ENCODE measurements around the gene PKIG.

The PKIG gene

DNA sequence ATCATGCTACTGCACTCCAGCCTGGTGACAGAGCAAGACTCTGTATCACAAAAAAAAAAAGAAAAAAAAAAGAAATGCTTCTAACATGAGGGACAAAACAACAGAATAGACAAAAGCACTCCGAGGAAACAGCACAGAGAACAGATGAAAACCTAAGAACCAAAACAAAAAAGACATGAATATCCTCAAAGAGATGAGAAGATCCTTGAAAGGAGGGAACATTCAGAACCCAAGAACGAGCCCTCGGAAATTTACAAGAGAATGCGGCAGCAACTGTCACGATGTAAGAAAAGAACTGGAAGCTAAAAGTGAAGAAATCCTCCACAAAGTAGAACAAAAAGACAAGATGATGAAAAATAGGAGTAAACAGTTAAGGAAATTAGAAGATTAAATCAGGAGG is 47.9 kb downstream of the PKIG start:
- FAIRE-seq: no peak
- DNase-seq (ENCODE audit: insufficient read length, low spot score): no peak
- TF ChIP-seq PAX5 (IDR thresholded peaks at IDR 0.05; ENCODE audit: insufficient read depth, low read length, severe bottlenecking) (no peak), SPI1 (IDR thresholded peaks at IDR 0.05; ENCODE audit: low read depth, low read length) (no peak), TAF1 (IDR thresholded peaks at IDR 0.05; ENCODE audit: low read depth, low read length) (no peak), POLR2A (IDR thresholded peaks at IDR 0.05; ENCODE audit: low read depth, low read length) (no peak), POLR2AphosphoS5 (IDR thresholded peaks at IDR 0.05; ENCODE audit: low read depth, low read length) (no peak), POU2F2 (IDR thresholded peaks at IDR 0.05; ENCODE audit: low read depth, low read length) (no peak)

GRCh38 chr20:44632103-44632752 is 49.8 kb downstream of the PKIG start:
- FAIRE-seq (no peak), DNase-seq (ENCODE audit: insufficient read length, low spot score) (no peak)
- no peak for TF ChIP-seq POLR2AphosphoS5 (IDR thresholded peaks at IDR 0.05; ENCODE audit: low read depth, low read length)
- no peak for TF ChIP-seq POU2F2 (IDR thresholded peaks at IDR 0.05; ENCODE audit: low read depth, low read length)
- no peak for TF ChIP-seq POLR2A (IDR thresholded peaks at IDR 0.05; ENCODE audit: low read depth, low read length)
- no peak for TF ChIP-seq PAX5 (IDR thresholded peaks at IDR 0.05; ENCODE audit: insufficient read depth, low read length, severe bottlenecking)
- TF ChIP-seq TAF1 (IDR thresholded peaks at IDR 0.05; ENCODE audit: low read depth, low read length): no peak
- TF ChIP-seq SPI1 (IDR thresholded peaks at IDR 0.05; ENCODE audit: low read depth, low read length): no peak

GRCh38 chr20:44633187-44633810 is 50.9 kb downstream of the PKIG start:
- TF ChIP-seq POLR2A (IDR thresholded peaks at IDR 0.05; ENCODE audit: low read depth, low read length) (no peak), POU2F2 (IDR thresholded peaks at IDR 0.05; ENCODE audit: low read depth, low read length) (no peak), SPI1 (IDR thresholded peaks at IDR 0.05; ENCODE audit: low read depth, low read length) (no peak), PAX5 (IDR thresholded peaks at IDR 0.05; ENCODE audit: insufficient read depth, low read length, severe bottlenecking) (no peak), POLR2AphosphoS5 (IDR thresholded peaks at IDR 0.05; ENCODE audit: low read depth, low read length) (no peak), TAF1 (IDR thresholded peaks at IDR 0.05; ENCODE audit: low read depth, low read length) (no peak)
- DNase-seq (ENCODE audit: insufficient read length, low spot score): no peak
- FAIRE-seq: no peak

- TF ChIP-seq POU2F2 (IDR thresholded peaks at IDR 0.05; ENCODE audit: low read depth, low read length) (no peak), SPI1 (IDR thresholded peaks at IDR 0.05; ENCODE audit: low read depth, low read length) (no peak), POLR2A (IDR thresholded peaks at IDR 0.05; ENCODE audit: low read depth, low read length) (no peak), TAF1 (IDR thresholded peaks at IDR 0.05; ENCODE audit: low read depth, low read length) (no peak)
- FAIRE-seq: no peak
Observed at GRCh38 chr20:44633872-44634600, 51.7 kb downstream of the PKIG start.

DNA sequence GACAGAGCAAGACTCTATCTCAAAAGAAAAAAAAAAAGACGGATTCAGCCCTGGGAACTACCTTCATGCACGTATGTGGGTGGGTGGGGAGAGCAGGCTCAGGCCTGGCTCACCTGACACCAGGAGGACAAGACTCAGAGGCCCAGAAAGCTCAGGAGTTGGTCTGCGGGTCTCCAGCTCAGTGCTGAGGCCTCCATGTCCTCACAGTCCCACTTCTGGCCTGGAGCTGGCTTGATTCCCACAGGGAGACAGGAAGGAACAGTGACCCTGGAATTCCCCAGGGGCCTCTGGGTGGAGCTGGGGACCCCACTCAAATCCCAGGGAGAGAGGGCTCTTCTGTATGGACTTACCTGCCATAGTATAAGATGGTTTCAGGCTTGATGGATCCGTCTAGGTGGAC is 53.5 kb downstream of the PKIG start:
- DNase-seq (ENCODE audit: insufficient read length, low spot score) (no peak), FAIRE-seq (no peak)
- TF ChIP-seq POLR2AphosphoS5 (IDR thresholded peaks at IDR 0.05; ENCODE audit: low read depth, low read length) (no peak), POU2F2 (IDR thresholded peaks at IDR 0.05; ENCODE audit: low read depth, low read length) (no peak), POLR2A (IDR thresholded peaks at IDR 0.05; ENCODE audit: low read depth, low read length) (no peak), TAF1 (IDR thresholded peaks at IDR 0.05; ENCODE audit: low read depth, low read length) (no peak), SPI1 (IDR thresholded peaks at IDR 0.05; ENCODE audit: low read depth, low read length) (no peak), PAX5 (IDR thresholded peaks at IDR 0.05; ENCODE audit: insufficient read depth, low read length, severe bottlenecking) (no peak)

More at GRCh38 chr20:44633872-44634600, 51.7 kb downstream of the PKIG start:
- no peak for DNase-seq (ENCODE audit: insufficient read length, low spot score)

DNA sequence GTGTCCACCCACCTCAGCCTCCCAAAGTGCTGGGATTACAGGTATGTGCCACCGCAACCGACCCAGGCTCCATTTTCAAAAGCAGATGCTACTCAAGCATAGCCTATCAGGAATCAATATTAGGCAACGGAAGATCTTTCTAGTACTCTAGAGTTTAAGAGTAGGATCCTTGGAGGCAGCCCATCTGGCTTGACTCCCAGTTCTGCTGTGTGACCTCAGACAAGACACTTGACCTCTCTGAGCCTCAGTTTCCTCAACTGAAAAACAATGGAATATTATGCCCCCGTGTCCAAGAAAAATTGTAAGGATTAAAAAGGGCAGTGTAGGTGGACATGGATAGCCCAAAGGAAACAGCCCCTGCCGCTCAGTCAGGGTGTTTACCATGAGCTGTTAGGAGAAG is 54.7 kb downstream of the PKIG start:
- DNase-seq (ENCODE audit: insufficient read length, low spot score): no peak
- no peak for FAIRE-seq
- TF ChIP-seq PAX5 (IDR thresholded peaks at IDR 0.05; ENCODE audit: insufficient read depth, low read length, severe bottlenecking) (no peak), POLR2A (IDR thresholded peaks at IDR 0.05; ENCODE audit: low read depth, low read length) (no peak), POLR2AphosphoS5 (IDR thresholded peaks at IDR 0.05; ENCODE audit: low read depth, low read length) (no peak), POU2F2 (IDR thresholded peaks at IDR 0.05; ENCODE audit: low read depth, low read length) (no peak), SPI1 (IDR thresholded peaks at IDR 0.05; ENCODE audit: low read depth, low read length) (no peak), TAF1 (IDR thresholded peaks at IDR 0.05; ENCODE audit: low read depth, low read length) (no peak)

GRCh38 chr20:44637522-44638372 is 55.4 kb downstream of the PKIG start:
- FAIRE-seq: no peak
- TF ChIP-seq TAF1 (IDR thresholded peaks at IDR 0.05; ENCODE audit: low read depth, low read length): no peak
- no peak for TF ChIP-seq POLR2AphosphoS5 (IDR thresholded peaks at IDR 0.05; ENCODE audit: low read depth, low read length)
- TF ChIP-seq POU2F2 (IDR thresholded peaks at IDR 0.05; ENCODE audit: low read depth, low read length): no peak
- no peak for TF ChIP-seq SPI1 (IDR thresholded peaks at IDR 0.05; ENCODE audit: low read depth, low read length)
- TF ChIP-seq PAX5 (IDR thresholded peaks at IDR 0.05; ENCODE audit: insufficient read depth, low read length, severe bottlenecking): no peak
- TF ChIP-seq POLR2A (IDR thresholded peaks at IDR 0.05; ENCODE audit: low read depth, low read length): no peak
- no peak for DNase-seq (ENCODE audit: insufficient read length, low spot score)

DNA sequence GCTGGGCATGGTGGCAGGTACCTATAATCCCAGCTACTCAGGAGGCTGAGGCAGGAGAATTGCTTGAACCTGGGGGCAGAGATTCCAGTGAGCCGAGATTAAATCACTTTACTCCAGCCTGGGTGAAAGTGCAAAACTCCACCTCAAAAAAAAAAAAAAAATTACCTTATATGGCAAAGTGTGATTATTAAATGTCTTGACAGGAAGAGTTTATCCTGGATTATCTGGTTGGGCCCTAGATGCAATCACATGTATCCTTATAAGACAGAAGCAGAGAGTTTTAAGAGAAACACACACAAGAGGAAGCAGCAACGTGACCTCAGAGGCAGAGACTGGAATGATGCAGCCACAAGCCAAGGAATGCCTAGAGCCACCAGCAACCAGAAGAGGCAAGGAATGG is 58.1 kb downstream of the PKIG start:
- TF ChIP-seq PAX5 (IDR thresholded peaks at IDR 0.05; ENCODE audit: insufficient read depth, low read length, severe bottlenecking) (no peak), POU2F2 (IDR thresholded peaks at IDR 0.05; ENCODE audit: low read depth, low read length) (no peak), POLR2AphosphoS5 (IDR thresholded peaks at IDR 0.05; ENCODE audit: low read depth, low read length) (no peak), TAF1 (IDR thresholded peaks at IDR 0.05; ENCODE audit: low read depth, low read length) (no peak), SPI1 (IDR thresholded peaks at IDR 0.05; ENCODE audit: low read depth, low read length) (no peak), POLR2A (IDR thresholded peaks at IDR 0.05; ENCODE audit: low read depth, low read length) (no peak)
- FAIRE-seq (no peak), DNase-seq (ENCODE audit: insufficient read length, low spot score) (no peak)

Measured in GM12891 (cell line).